ENCODE data around the gene NRXN3.

Gene NRXN3

GRCh38 chr14:78196323-78196722 lies 26.1 kb downstream of the NRXN3 start:
- no peaks in the 10 kb centered on the region for H3K27me3 ChIP-seq (ENCODE audit: control insufficient read depth, insufficient read depth, low read length, poor library complexity, severe bottlenecking)
- H3K9me3 ChIP-seq (ENCODE audit: control insufficient read depth, low read length) = no peaks in the 10 kb centered on the region
- no peak overlapping the region for H3K4me3 ChIP-seq (ENCODE audit: insufficient read depth, low read depth, low read length)
- no peak overlapping the region for H3K27ac ChIP-seq (ENCODE audit: insufficient read depth, low read depth, low read length, poor library complexity, severe bottlenecking)
- no peaks in the 10 kb centered on the region for H3K4me1 ChIP-seq (ENCODE audit: control insufficient read depth, insufficient read depth, low read length)
- WGBS, 2 experiments = 100% methylated on average over 2 of the region's 2 CpGs; no CpG with 5 or more reads in 1 of the 2 experiments
- no peaks in the 10 kb centered on the region for H3K36me3 ChIP-seq (ENCODE audit: control insufficient read depth, insufficient read depth, low read length)

- H3K36me3 ChIP-seq (ENCODE audit: control insufficient read depth, insufficient read depth, low read length) = no peaks in the 10 kb centered on the region
- no peaks in the 10 kb centered on the region for H3K9me3 ChIP-seq (ENCODE audit: control insufficient read depth, low read length)
- H3K4me3 ChIP-seq (ENCODE audit: insufficient read depth, low read depth, low read length) = no peak overlapping the region
- H3K27ac ChIP-seq (ENCODE audit: insufficient read depth, low read depth, low read length, poor library complexity, severe bottlenecking) = no peak overlapping the region
- 93 to 95% methylated on average over 8 of the region's 8 CpGs for WGBS, 2 experiments
- H3K27me3 ChIP-seq (ENCODE audit: control insufficient read depth, insufficient read depth, low read length, poor library complexity, severe bottlenecking) = no peaks in the 10 kb centered on the region
- H3K4me1 ChIP-seq (ENCODE audit: control insufficient read depth, insufficient read depth, low read length) = no peaks in the 10 kb centered on the region
These were observed 26.9 kb downstream of the NRXN3 start for GRCh38 chr14:78197051-78197450.

- Histone ChIP-seq H3K27me3 (ENCODE audit: control insufficient read depth, insufficient read depth, low read length, poor library complexity, severe bottlenecking) (no peaks in the 10 kb centered on the region), H3K4me3 (ENCODE audit: insufficient read depth, low read depth, low read length) (no peak overlapping the region), H3K4me1 (ENCODE audit: control insufficient read depth, insufficient read depth, low read length) (no peaks in the 10 kb centered on the region), H3K36me3 (ENCODE audit: control insufficient read depth, insufficient read depth, low read length) (no peaks in the 10 kb centered on the region), H3K27ac (ENCODE audit: insufficient read depth, low read depth, low read length, poor library complexity, severe bottlenecking) (no peak overlapping the region), H3K9me3 (ENCODE audit: control insufficient read depth, low read length) (no peaks in the 10 kb centered on the region)
- 94 to 95% methylated on average over 5 of the region's 5 CpGs for WGBS, 2 experiments
These were observed 32.0 kb downstream of the NRXN3 start for GRCh38 chr14:78202163-78202562.

- Histone ChIP-seq H3K27ac (ENCODE audit: insufficient read depth, low read depth, low read length, poor library complexity, severe bottlenecking) (no peak overlapping the region), H3K36me3 (ENCODE audit: control insufficient read depth, insufficient read depth, low read length) (no peaks in the 10 kb centered on the region), H3K4me3 (ENCODE audit: insufficient read depth, low read depth, low read length) (no peak overlapping the region), H3K27me3 (ENCODE audit: control insufficient read depth, insufficient read depth, low read length, poor library complexity, severe bottlenecking) (no peaks in the 10 kb centered on the region), H3K4me1 (ENCODE audit: control insufficient read depth, insufficient read depth, low read length) (no peaks in the 10 kb centered on the region), H3K9me3 (ENCODE audit: control insufficient read depth, low read length) (no peaks in the 10 kb centered on the region)
- WGBS, 2 experiments = 8 to 49% methylated on average over 1 of the region's 1 CpG
These were observed 32.8 kb downstream of the NRXN3 start for GRCh38 chr14:78202976-78203375.

GRCh38 chr14:78207414-78207813 lies 37.2 kb downstream of the NRXN3 start:
- Histone ChIP-seq H3K9me3 (ENCODE audit: control insufficient read depth, low read length) (no peaks in the 10 kb centered on the region), H3K4me3 (ENCODE audit: insufficient read depth, low read depth, low read length) (no peak overlapping the region), H3K27ac (ENCODE audit: insufficient read depth, low read depth, low read length, poor library complexity, severe bottlenecking) (no peak overlapping the region), H3K36me3 (ENCODE audit: control insufficient read depth, insufficient read depth, low read length) (no peaks in the 10 kb centered on the region), H3K4me1 (ENCODE audit: control insufficient read depth, insufficient read depth, low read length) (no peaks in the 10 kb centered on the region), H3K27me3 (ENCODE audit: control insufficient read depth, insufficient read depth, low read length, poor library complexity, severe bottlenecking) (no peaks in the 10 kb centered on the region)
- 90 to 92% methylated on average over 5 of the region's 5 CpGs for WGBS, 2 experiments

GRCh38 chr14:78220273-78220672 lies 50.1 kb downstream of the NRXN3 start:
- peaks cover 4% of the 10 kb centered on the region for H3K4me1 ChIP-seq (ENCODE audit: control insufficient read depth, insufficient read depth, low read length)
- H3K27ac ChIP-seq (ENCODE audit: insufficient read depth, low read depth, low read length, poor library complexity, severe bottlenecking) = no peak overlapping the region
- WGBS, 2 experiments = 92 to 93% methylated on average over 5 of the region's 5 CpGs
- H3K9me3 ChIP-seq (ENCODE audit: control insufficient read depth, low read length) = no peaks in the 10 kb centered on the region
- H3K36me3 ChIP-seq (ENCODE audit: control insufficient read depth, insufficient read depth, low read length) = no peaks in the 10 kb centered on the region
- H3K27me3 ChIP-seq (ENCODE audit: control insufficient read depth, insufficient read depth, low read length, poor library complexity, severe bottlenecking) = no peaks in the 10 kb centered on the region
- no peak overlapping the region for H3K4me3 ChIP-seq (ENCODE audit: insufficient read depth, low read depth, low read length)

- Histone ChIP-seq H3K9me3 (ENCODE audit: control insufficient read depth, low read length) (no peaks in the 10 kb centered on the region), H3K4me3 (ENCODE audit: insufficient read depth, low read depth, low read length) (no peak overlapping the region), H3K27me3 (ENCODE audit: control insufficient read depth, insufficient read depth, low read length, poor library complexity, severe bottlenecking) (no peaks in the 10 kb centered on the region), H3K36me3 (ENCODE audit: control insufficient read depth, insufficient read depth, low read length) (no peaks in the 10 kb centered on the region), H3K27ac (ENCODE audit: insufficient read depth, low read depth, low read length, poor library complexity, severe bottlenecking) (no peak overlapping the region), H3K4me1 (ENCODE audit: control insufficient read depth, insufficient read depth, low read length) (peaks cover 4% of the 10 kb centered on the region)
These were observed 52.6 kb downstream of the NRXN3 start for GRCh38 chr14:78222746-78223145.

- WGBS, 2 experiments = 90 to 91% methylated on average over 14 of the region's 14 CpGs
- no peaks in the 10 kb centered on the region for H3K27me3 ChIP-seq (ENCODE audit: control insufficient read depth, insufficient read depth, low read length, poor library complexity, severe bottlenecking)
- H3K4me3 ChIP-seq (ENCODE audit: insufficient read depth, low read depth, low read length) = no peak overlapping the region
- peaks cover 4% of the 10 kb centered on the region for H3K4me1 ChIP-seq (ENCODE audit: control insufficient read depth, insufficient read depth, low read length)
- no peaks in the 10 kb centered on the region for H3K36me3 ChIP-seq (ENCODE audit: control insufficient read depth, insufficient read depth, low read length)
- H3K27ac ChIP-seq (ENCODE audit: insufficient read depth, low read depth, low read length, poor library complexity, severe bottlenecking) = no peak overlapping the region
- no peaks in the 10 kb centered on the region for H3K9me3 ChIP-seq (ENCODE audit: control insufficient read depth, low read length)
These were observed 57.3 kb downstream of the NRXN3 start for GRCh38 chr14:78227248-78228077.

- Histone ChIP-seq H3K27me3 (ENCODE audit: control insufficient read depth, insufficient read depth, low read length, poor library complexity, severe bottlenecking) (no peaks in the 10 kb centered on the region), H3K4me1 (ENCODE audit: control insufficient read depth, insufficient read depth, low read length) (peaks cover 8% of the 10 kb centered on the region), H3K27ac (ENCODE audit: insufficient read depth, low read depth, low read length, poor library complexity, severe bottlenecking) (no peak overlapping the region), H3K9me3 (ENCODE audit: control insufficient read depth, low read length) (no peaks in the 10 kb centered on the region), H3K4me3 (ENCODE audit: insufficient read depth, low read depth, low read length) (no peak overlapping the region), H3K36me3 (ENCODE audit: control insufficient read depth, insufficient read depth, low read length) (no peaks in the 10 kb centered on the region)
- 90 to 95% methylated on average over 3 of the region's 3 CpGs for WGBS, 2 experiments
These were observed 58.6 kb downstream of the NRXN3 start for GRCh38 chr14:78228702-78229327.

- no peaks in the 10 kb centered on the region for H3K36me3 ChIP-seq (ENCODE audit: control insufficient read depth, insufficient read depth, low read length)
- 76 to 83% methylated on average over 4 to 5 of the region's 5 CpGs for WGBS, 2 experiments
- H3K4me1 ChIP-seq (ENCODE audit: control insufficient read depth, insufficient read depth, low read length) = peaks cover 8% of the 10 kb centered on the region
- H3K9me3 ChIP-seq (ENCODE audit: control insufficient read depth, low read length) = no peaks in the 10 kb centered on the region
- H3K27ac ChIP-seq (ENCODE audit: insufficient read depth, low read depth, low read length, poor library complexity, severe bottlenecking) = no peak overlapping the region
- no peak overlapping the region for H3K4me3 ChIP-seq (ENCODE audit: insufficient read depth, low read depth, low read length)
- H3K27me3 ChIP-seq (ENCODE audit: control insufficient read depth, insufficient read depth, low read length, poor library complexity, severe bottlenecking) = no peaks in the 10 kb centered on the region
These were observed 62.2 kb downstream of the NRXN3 start for GRCh38 chr14:78232231-78233000.
